HepG2 (cell line): ENCODE data around the gene TAS2R4. TPM values are rescaled to one million over a fixed set of nuclear protein-coding genes. Genes with fewer than 3 reads are reported as not detected.
A peak's percentile ranks its signal among the peaks of the same experiment; 100 is the strongest.

Experiments
- ATAC-seq: fragments of 200-7000 bp; cut with Tn5 transposase; 3 replicates; pipeline ENCODE4 v1.9.1; 2020; ENCODE audit warnings: mild to moderate bottlenecking, moderate library complexity
- BruUV-seq: library from RNA; stranded (reverse); fragments of 400-500 nt; replicated peaks from 2 replicates; lab custom pipeline; 2021; lab: Mats Ljungman, UMichigan
- CTCF ChIA-PET: fragments of 300-600 bp; formaldehyde crosslinking; extraction: SDS; loops from one replicate; lab custom pipeline; 2021; ENCODE audit warnings: low total read pairs, inconsistent platforms, low intra/inter-chr PET ratio; lab: Yijun Ruan, JAX
- POLR2A ChIA-PET: fragments of 350-600 bp; sonication (Branson Sonifier 250); formaldehyde crosslinking; loops from one replicate; lab custom pipeline; 2020; ENCODE audit warnings: antibody characterized with exemption, inconsistent platforms; lab: Yijun Ruan, JAX
- DNase-seq: peaks from one replicate; pipeline ENCODE4 v3.0.0-alpha.2; 2015; ENCODE audit warnings: low spot score
- FAIRE-seq: peaks from 3 replicates; lab custom pipeline; 2011; peaks lifted over from hg19 to GRCh38; lab: Jason Lieb, UNC
- H2AFZ ChIP-seq: one replicate; pipeline ENCODE4 v1.6.1; 2011; ENCODE audit warnings: low read length, inconsistent platforms
- H3K27ac ChIP-seq: fragments of 300-600 bp; 3 replicates; pipeline ENCODE4 v1.8.0; 2011; ENCODE audit warnings: mixed run types, mild to moderate bottlenecking, mixed read lengths, low read length, inconsistent platforms; ENCODE audit not compliant: insufficient read depth; ENCODE audit errors: extremely low read length
- H3K27me3 ChIP-seq, 2 experiments: fragments of 200-600 bp in 1 of 2; 2 replicates in 1 of 2; 3 replicates in 1 of 2; pipeline versions ENCODE4 v1.6.0 to v1.8.0; 2011; ENCODE audit warnings: low read length in 2 of 2, mild to moderate bottlenecking in 2 of 2, moderate library complexity in 2 of 2, inconsistent platforms in 1 of 2; ENCODE audit not compliant: insufficient read depth in 2 of 2, control insufficient read depth in 1 of 2
- H3K36me3 ChIP-seq, 2 experiments: fragments of 200-600 bp in 1 of 2; replicated peaks in 1 of 2; 2 replicates in 1 of 2; 3 replicates in 1 of 2; pipeline versions ENCODE4 v1.5.1 to v1.8.0; 2011; ENCODE audit warnings: low read length in 2 of 2, inconsistent platforms in 1 of 2; ENCODE audit not compliant: insufficient read depth in 2 of 2, control insufficient read depth in 1 of 2
- H3K4me1 ChIP-seq: 2 replicates; pipeline ENCODE4 v1.5.1; 2012; ENCODE audit warnings: low read length, inconsistent platforms; ENCODE audit not compliant: insufficient read depth
- H3K4me2 ChIP-seq: 2 replicates; pipeline ENCODE4 v1.6.0; 2011; ENCODE audit warnings: low read depth, low read length, inconsistent platforms
- H3K4me3 ChIP-seq, 3 experiments: fragments of 200-600 bp in 1 of 3; sonication (generic), shearing (Covaris generic) in 1 of 3; replicated peaks in 1 of 3; 2 replicates each; pipeline ENCODE4 v1.5.1; 2011 to 2016; ENCODE audit warnings: low read length in 3 of 3, inconsistent platforms in 2 of 3, low read depth in 2 of 3, mild to moderate bottlenecking in 2 of 3, control low read depth in 1 of 3, mixed read lengths in 1 of 3; ENCODE audit not compliant: insufficient read depth in 1 of 3
- H3K79me2 ChIP-seq: one replicate; pipeline ENCODE4 v1.6.1; 2011; ENCODE audit warnings: low read length, inconsistent platforms; ENCODE audit not compliant: insufficient read depth
- H3K9ac ChIP-seq: 2 replicates; pipeline ENCODE4 v1.6.0; 2011; ENCODE audit warnings: mild to moderate bottlenecking, low read depth, low read length, inconsistent platforms; ENCODE audit not compliant: insufficient read depth
- H3K9me3 ChIP-seq: 2 replicates; pipeline ENCODE4 v1.5.1; 2012; ENCODE audit warnings: mild to moderate bottlenecking, low read length
- H4K20me1 ChIP-seq: 2 replicates; pipeline ENCODE4 v1.6.0; 2011; ENCODE audit warnings: inconsistent platforms, mild to moderate bottlenecking, low read length, moderate library complexity; ENCODE audit not compliant: insufficient read depth
- CBFB ChIP-seq: sonication (generic); formaldehyde crosslinking; IDR thresholded peaks from 2 replicates; pipeline ENCODE4 v1.4.0; 2020; ENCODE audit warnings: missing genetic modification reagents
- EEA1 ChIP-seq: sonication (generic); formaldehyde crosslinking; IDR thresholded peaks from 2 replicates; pipeline ENCODE4 v1.5.1; 2020; ENCODE audit warnings: mild to moderate bottlenecking, missing genetic modification reagents, borderline replicate concordance
- NFYC ChIP-seq: IDR thresholded peaks from 2 replicates; pipeline ENCODE4 v1.6.1; 2016; ENCODE audit warnings: missing genetic modification reagents, missing compliant biosample characterization
- TFAP4 ChIP-seq: sonication (generic); IDR thresholded peaks from 2 replicates; pipeline ENCODE4 v1.6.1; 2016; ENCODE audit warnings: low read depth, borderline replicate concordance
- THAP11 ChIP-seq: IDR thresholded peaks from 2 replicates; pipeline ENCODE4 v1.6.1; 2016; ENCODE audit warnings: missing biosample characterization, missing genetic modification reagents
- ZMAT5 ChIP-seq: sonication (generic); formaldehyde crosslinking; IDR thresholded peaks from 2 replicates; pipeline ENCODE4 v1.5.0; 2020; ENCODE audit warnings: mild to moderate bottlenecking, low read depth, missing genetic modification reagents, borderline replicate concordance
- ZNF101 ChIP-seq: sonication (generic); formaldehyde crosslinking; IDR thresholded peaks from 2 replicates; pipeline ENCODE4 v1.4.0; 2020; ENCODE audit warnings: mild to moderate bottlenecking, low read depth, missing genetic modification reagents, borderline replicate concordance
- ZNF326 ChIP-seq: sonication (generic); formaldehyde crosslinking; IDR thresholded peaks from 2 replicates; pipeline ENCODE4 v1.4.0; 2020; ENCODE audit warnings: missing genetic modification reagents, borderline replicate concordance
- ZNF720 ChIP-seq: sonication (generic); formaldehyde crosslinking; IDR thresholded peaks from 2 replicates; pipeline ENCODE4 v1.4.0; 2020; ENCODE audit warnings: missing genetic modification reagents
- ZNF788 ChIP-seq: sonication (generic); formaldehyde crosslinking; IDR thresholded peaks from 2 replicates; pipeline ENCODE4 v1.5.0; 2020; ENCODE audit warnings: mild to moderate bottlenecking, missing genetic modification reagents, borderline replicate concordance
- ZNF816 ChIP-seq: sonication (generic); formaldehyde crosslinking; IDR thresholded peaks from 2 replicates; pipeline ENCODE4 v1.8.0; 2022; ENCODE audit warnings: missing genetic modification reagents, mild to moderate bottlenecking, borderline replicate concordance
- WGBS: methylation state at CpG from one replicate; pipeline ENCODE4 v1.1.6; 2017; ENCODE audit warnings: low lambda C conversion rate; 5-methylcytosine and 5-hydroxymethylcytosine counted together
- in situ Hi-C: cut with HindIII; loops from 2 replicates; pipeline ENCODE4 v1.10.0; 2017; ENCODE audit warnings: low pct_unique_long_range_greater_than_20kb; ENCODE audit not compliant: extremely low pct_ligation_motif_present
- intact Hi-C: fragments of 100-400 bp; cut with micrococcal nuclease; formaldehyde crosslinking; loops from one replicate; pipeline ENCODE4 v1.10.0; 2022; ENCODE audit not compliant: unreplicated experiment
- polyA plus RNA-seq, 8 experiments: library from polyadenylated mRNA; depleted of rRNA in 3 of 8; stranded (reverse) in 7 of 8; unstranded in 1 of 8; fragments of >200 nt; fragmentation: Illumina TruSeq in 4 of 8; extraction: Trizol in 4 of 8; gene quantifications; 2 replicates each; pipeline versions ENCODE4 v1.2.1 to v1.2.3, GENCODE V29; 2011 to 2016; ENCODE audit warnings: low read depth in 4 of 8, missing spikeins in 1 of 8, mixed read lengths in 1 of 8; ENCODE audit not compliant: insufficient read depth in 1 of 8
- total RNA-seq, 5 experiments: library from RNA; depleted of rRNA; stranded (reverse); fragments of >200 nt; fragmentation: Illumina TruSeq; extraction: Trizol; gene quantifications; 2 replicates each; pipeline ENCODE4 v1.2.3, GENCODE V29; 2016; ENCODE audit warnings: low read depth in 1 of 5

Gene TAS2R4
- total and polyA plus RNA-seq, 2 of the 13 experiments (the other 11 are each of a cell fraction or from before 2014, with no cell fraction given), result 0.71 to 0.80 TPM

- in situ Hi-C loops (loop anchor here (10.0 kb wide), 1 partner anchor 77 kb away; no protein-coding TSS in a partner anchor), intact Hi-C loops (no loop called here)
- no peaks in the 10 kb centered on the region for H3K4me1 ChIP-seq
- no peak overlapping the region for H3K27ac ChIP-seq
- H4K20me1 ChIP-seq, result no peaks in the 10 kb centered on the region
- H3K4me2 ChIP-seq, result no peak overlapping the region
- no peaks in the 10 kb centered on the region for H3K36me3 ChIP-seq
- no peak for DNase-seq
- WGBS, result 65% methylated on average over 24 of the region's 24 CpGs
- no peaks in the 10 kb centered on the region for H3K79me2 ChIP-seq
- no peak for TF ChIP-seq ZMAT5 (CRISPR knock-in tag)
- no peak for TF ChIP-seq CBFB (CRISPR knock-in tag)
- TF ChIP-seq ZNF326 (CRISPR knock-in tag), result no peak
- no TSS peak for BruUV-seq
- H3K4me3 ChIP-seq, result no peak overlapping the region
- FAIRE-seq, result no peak
- no peak overlapping the region for H2AFZ ChIP-seq
- H3K9ac ChIP-seq, result no peak overlapping the region
- no peaks in the 10 kb centered on the region for H3K9me3 ChIP-seq
- ATAC-seq, result no peak
- ChIA-PET POLR2A (no interaction called here), CTCF (no interaction called here)
- no peaks in the 10 kb centered on the region for H3K27me3 ChIP-seq
Observed at GRCh38 chr7:141731476-141732149, 44.9 kb upstream of the TAS2R4 start.

GRCh38 chr7:141737118-141737835 is 39.2 kb upstream of the TAS2R4 start:
- FAIRE-seq, result no peak
- peak overlapping the region; percentile 81 for H3K27ac ChIP-seq
- intact Hi-C loops, result no loop called here
- ChIA-PET POLR2A (interaction anchor here (0.6 to 2.1 kb wide), 7 partner anchors 21 to 722 kb away, joined by 3 to 18 read pairs (median 6); partner anchors contain the start of genes DENND11, MRPS33 and WEE2), CTCF (interaction anchor here (2.5 kb wide), 1 partner anchor 83 kb away, joined by 16 read pairs; no protein-coding TSS in a partner anchor)
- peak overlapping the region; percentile 75 for H3K4me2 ChIP-seq
- peak; percentile 32 for ATAC-seq
- peak overlapping the region; percentile 65 for H3K9ac ChIP-seq
- no peaks in the 10 kb centered on the region for H4K20me1 ChIP-seq
- BruUV-seq, result TSS peak; percentile 86
- H3K27me3 ChIP-seq, result no peaks in the 10 kb centered on the region; a peak in 1 of 5 replicates
- WGBS, result 25% methylated on average over 11 of the region's 11 CpGs
- in situ Hi-C loops, result loop anchor here (10.0 kb wide), 1 partner anchor 82 kb away; no protein-coding TSS in a partner anchor
- no peaks in the 10 kb centered on the region for H3K9me3 ChIP-seq
- H2AFZ ChIP-seq, result peak overlapping the region; percentile 95
- H3K4me3 ChIP-seq, result peak overlapping the region; percentile 62 to 93 (median 78)
- peaks cover 4 to 19% of the 10 kb centered on the region in 2 experiments for H3K36me3 ChIP-seq
- H3K79me2 ChIP-seq, result peaks cover 32% of the 10 kb centered on the region
- peak; percentile 25 for DNase-seq
- peaks cover 29% of the 10 kb centered on the region for H3K4me1 ChIP-seq
- TF ChIP-seq TFAP4, result no peak
- TF ChIP-seq NFYC (CRISPR knock-in tag), result no peak
- TF ChIP-seq THAP11 (CRISPR knock-in tag), result no peak
- TF ChIP-seq EEA1 (CRISPR knock-in tag), result no peak
- TF ChIP-seq ZNF101 (CRISPR knock-in tag), result no peak
- TF ChIP-seq ZNF720 (CRISPR knock-in tag), result no peak
- no peak for TF ChIP-seq ZNF788 (CRISPR knock-in tag)
- no peak for TF ChIP-seq ZNF816 (CRISPR knock-in tag)
